Measurements from ENCODE around the gene CT47C1.
"Not testable (repeated sequence)": the region's sequence is repeated elsewhere in the genome, so short reads cannot be mapped to it uniquely, and the experiment has no call there.

CT47C1 gene

GRCh38 chrX:119072744-119073143, at the start of gene CT47C1:
Gene CT47C1, plus strand, starts transcription at chrX:119072993. Its CDS starts 233 bp downstream, at chrX:119073226.
- DNase-seq = no peak

GRCh38 chrX:119025900-119026299, 46.9 kb upstream of the CT47C1 start:
- no peak for DNase-seq

- not testable (repeated sequence) for DNase-seq
These were observed 46.4 kb upstream of the CT47C1 start for GRCh38 chrX:119026344-119026743.

GRCh38 chrX:119027960-119028732, 44.6 kb upstream of the CT47C1 start:
- not testable (repeated sequence) for DNase-seq

GRCh38 chrX:119028733-119029330, 44.0 kb upstream of the CT47C1 start:
- no peak for DNase-seq

- not testable (repeated sequence) for DNase-seq
These were observed 43.1 kb upstream of the CT47C1 start for GRCh38 chrX:119029656-119030055.

- DNase-seq = no peak
These were observed 41.8 kb upstream of the CT47C1 start for GRCh38 chrX:119030990-119031389.

GRCh38 chrX:119036107-119037029, 36.4 kb upstream of the CT47C1 start:
- DNase-seq = no peak

- no peak for DNase-seq
These were observed 32.4 kb upstream of the CT47C1 start for GRCh38 chrX:119040432-119040831.

- peak; percentile 24 for DNase-seq
These were observed 31.6 kb upstream of the CT47C1 start for GRCh38 chrX:119041175-119041574.

- no peak for DNase-seq
These were observed 30.8 kb upstream of the CT47C1 start for GRCh38 chrX:119042040-119042439.

- no peak for DNase-seq
These were observed 29.8 kb upstream of the CT47C1 start for GRCh38 chrX:119042996-119043395.

- no peak for DNase-seq
These were observed 26.9 kb upstream of the CT47C1 start for GRCh38 chrX:119045884-119046283.

GRCh38 chrX:119055687-119056086, 17.1 kb upstream of the CT47C1 start:
- DNase-seq = no peak

GRCh38 chrX:119062750-119063374, 9.9 kb upstream of the CT47C1 start:
- DNase-seq = no peak

- no peak for DNase-seq
These were observed 9.4 kb upstream of the CT47C1 start for GRCh38 chrX:119063428-119063827.

GRCh38 chrX:119067023-119067739, 5.6 kb upstream of the CT47C1 start:
- peak; percentile 41 for DNase-seq

GRCh38 chrX:119069128-119069527, 3.7 kb upstream of the CT47C1 start:
- DNase-seq = no peak

GRCh38 chrX:119069762-119070161, 3.0 kb upstream of the CT47C1 start:
- DNase-seq = no peak

GRCh38 chrX:119071381-119071780, 1.4 kb upstream of the CT47C1 start:
- DNase-seq = no peak

- no peak for DNase-seq
These were observed 560 bp downstream of the CT47C1 start for GRCh38 chrX:119073200-119073905.

GRCh38 chrX:119073911-119074310, 1.1 kb downstream of the CT47C1 start:
- no peak for DNase-seq
